Duodenal mucosa (tissue), 2 donors: ENCODE data around the gene GNGT2.
"Not testable (repeated sequence)": the region's sequence is repeated elsewhere in the genome, so short reads cannot be mapped to it uniquely, and the experiment has no call there.

Source experiments
- H3K27ac ChIP-seq: one replicate; pipeline ENCODE4 v1.7.0; 2013; ENCODE audit warnings: low read depth, low read length
- H3K27me3 ChIP-seq, 2 donors: one replicate each; pipeline ENCODE4 v1.7.0; 2013; ENCODE audit warnings: low read length in 2 of 2, control low read depth in 1 of 2; ENCODE audit not compliant: insufficient read depth in 2 of 2, control insufficient read depth in 1 of 2
- H3K36me3 ChIP-seq, 2 donors: one replicate each; pipeline ENCODE4 v1.7.0; 2013; ENCODE audit warnings: low read length in 2 of 2, control low read depth in 1 of 2; ENCODE audit not compliant: insufficient read depth in 2 of 2, control insufficient read depth in 1 of 2
- H3K4me1 ChIP-seq, 2 donors: one replicate each; pipeline ENCODE4 v1.7.0; 2013; ENCODE audit warnings: low read length in 2 of 2, control low read depth in 1 of 2; ENCODE audit not compliant: insufficient read depth in 2 of 2, control insufficient read depth in 1 of 2
- H3K4me3 ChIP-seq, 2 donors: one replicate each; pipeline ENCODE4 v1.7.0; 2013; ENCODE audit warnings: low read length in 2 of 2, low read depth in 1 of 2
- H3K9ac ChIP-seq, 2 donors: one replicate each; pipeline ENCODE4 v1.7.0; 2013; ENCODE audit warnings: low read length in 2 of 2, low read depth in 1 of 2
- H3K9me3 ChIP-seq, 2 donors: one replicate each; pipeline ENCODE4 v1.7.0; 2013; ENCODE audit warnings: low read length in 2 of 2, control low read depth in 1 of 2; ENCODE audit not compliant: control insufficient read depth in 1 of 2

The GNGT2 gene

GRCh38 chr17:49180303-49180702 lies 30.1 kb downstream of the GNGT2 start:
- Histone ChIP-seq H3K4me3 (no peak overlapping the region), H3K27me3 (no peaks in the 10 kb centered on the region), H3K4me1 (no peaks in the 10 kb centered on the region), H3K36me3 (no peaks in the 10 kb centered on the region), H3K27ac (no peak overlapping the region), H3K9ac (no peak overlapping the region), H3K9me3 (peaks cover 14 to 34% of the 10 kb centered on the region in 2 donors)

- peaks cover 15 to 23% of the 10 kb centered on the region in 2 donors for H3K9me3 ChIP-seq
- H3K4me3 ChIP-seq, H3K27me3 ChIP-seq, H3K9ac ChIP-seq, H3K4me1 ChIP-seq, H3K36me3 ChIP-seq, H3K27ac ChIP-seq: not testable (repeated sequence)
Measured at GRCh38 chr17:49175978-49176377, 34.4 kb downstream of the GNGT2 start.

GRCh38 chr17:49170711-49171110 lies 39.7 kb downstream of the GNGT2 start:
- not testable (repeated sequence) for H3K27ac ChIP-seq, H3K9me3 ChIP-seq, H3K9ac ChIP-seq, H3K4me1 ChIP-seq, H3K36me3 ChIP-seq, H3K4me3 ChIP-seq
- peaks cover 19 to 22% of the 10 kb centered on the region in 2 donors for H3K27me3 ChIP-seq

- H3K9me3 ChIP-seq: peaks cover 0 to under 1% of the 10 kb centered on the region in 2 donors
- H3K36me3 ChIP-seq: no peaks in the 10 kb centered on the region
- no peaks in the 10 kb centered on the region for H3K4me1 ChIP-seq
- H3K27ac ChIP-seq: no peak overlapping the region
- H3K27me3 ChIP-seq: peaks cover 19 to 22% of the 10 kb centered on the region in 2 donors
- H3K4me3 ChIP-seq: no peak overlapping the region
- H3K9ac ChIP-seq: no peak overlapping the region
Measured at GRCh38 chr17:49170216-49170615, 40.2 kb downstream of the GNGT2 start.

- no peak overlapping the region for H3K4me3 ChIP-seq
- H3K27me3 ChIP-seq: peaks cover 19 to 22% of the 10 kb centered on the region in 2 donors
- no peak overlapping the region for H3K27ac ChIP-seq
Measured at GRCh38 chr17:49168706-49169105, 41.7 kb downstream of the GNGT2 start.

GRCh38 chr17:49165143-49165542 lies 45.2 kb downstream of the GNGT2 start:
- no peaks in the 10 kb centered on the region for H3K36me3 ChIP-seq
- H3K4me1 ChIP-seq: no peaks in the 10 kb centered on the region
- peaks cover 16 to 27% of the 10 kb centered on the region in 2 donors for H3K27me3 ChIP-seq
- no peak overlapping the region for H3K9ac ChIP-seq
- no peak overlapping the region for H3K27ac ChIP-seq
- no peak overlapping the region for H3K4me3 ChIP-seq
- H3K9me3 ChIP-seq: no peaks in the 10 kb centered on the region

More at GRCh38 chr17:49168706-49169105, 41.7 kb downstream of the GNGT2 start:
- H3K36me3 ChIP-seq: no peaks in the 10 kb centered on the region
- no peaks in the 10 kb centered on the region for H3K9me3 ChIP-seq
- H3K4me1 ChIP-seq: no peaks in the 10 kb centered on the region
- no peak overlapping the region for H3K9ac ChIP-seq

- H3K4me1 ChIP-seq: no peaks in the 10 kb centered on the region
- H3K9me3 ChIP-seq: no peaks in the 10 kb centered on the region
- H3K4me3 ChIP-seq: no peak overlapping the region
- no peak overlapping the region for H3K9ac ChIP-seq
- no peaks in the 10 kb centered on the region for H3K36me3 ChIP-seq
- no peak overlapping the region for H3K27ac ChIP-seq
- peaks cover 9 to 20% of the 10 kb centered on the region in 2 donors for H3K27me3 ChIP-seq
Measured at GRCh38 chr17:49162866-49163265, 47.5 kb downstream of the GNGT2 start.

GRCh38 chr17:49157784-49158183 lies 52.6 kb downstream of the GNGT2 start:
- H3K36me3 ChIP-seq: no peaks in the 10 kb centered on the region
- H3K4me3 ChIP-seq: no peak overlapping the region
- H3K27ac ChIP-seq: no peak overlapping the region
- peaks cover 13 to 15% of the 10 kb centered on the region in 2 donors for H3K27me3 ChIP-seq
- H3K9ac ChIP-seq: no peak overlapping the region
- no peaks in the 10 kb centered on the region for H3K9me3 ChIP-seq
- H3K4me1 ChIP-seq: no peaks in the 10 kb centered on the region

- Histone ChIP-seq H3K36me3 (no peaks in the 10 kb centered on the region), H3K4me3 (no peak overlapping the region), H3K9ac (no peak overlapping the region), H3K9me3 (no peaks in the 10 kb centered on the region), H3K4me1 (no peaks in the 10 kb centered on the region), H3K27me3 (peaks cover 13 to 15% of the 10 kb centered on the region in 2 donors), H3K27ac (no peak overlapping the region)
Measured at GRCh38 chr17:49156256-49156655, 54.1 kb downstream of the GNGT2 start.
